ENCODE data around the gene AGAP1.

The AGAP1 gene

GRCh38 chr2:235834781-235835180 is 340.9 kb downstream of the AGAP1 start:
- no peak for DNase-seq

- no peak for DNase-seq
Measured at GRCh38 chr2:235835810-235836209, 342.0 kb downstream of the AGAP1 start.

- DNase-seq = no peak
Measured at GRCh38 chr2:235836491-235836911, 342.7 kb downstream of the AGAP1 start.

- DNase-seq = no peak
Measured at GRCh38 chr2:235839226-235839625, 345.4 kb downstream of the AGAP1 start.

- no peak for DNase-seq
Measured at GRCh38 chr2:235839974-235840373, 346.1 kb downstream of the AGAP1 start.

GRCh38 chr2:235841863-235842262 is 348.0 kb downstream of the AGAP1 start:
- DNase-seq = no peak

GRCh38 chr2:235842941-235843340 is 349.1 kb downstream of the AGAP1 start:
- DNase-seq = no peak

GRCh38 chr2:235843591-235844395 is 349.9 kb downstream of the AGAP1 start:
- DNase-seq = no peak

- DNase-seq = no peak
Measured at GRCh38 chr2:235844561-235844960, 350.7 kb downstream of the AGAP1 start.

- no peak for DNase-seq
Measured at GRCh38 chr2:235845245-235845644, 351.4 kb downstream of the AGAP1 start.

- no peak for DNase-seq
Measured at GRCh38 chr2:235847576-235847975, 353.7 kb downstream of the AGAP1 start.

- DNase-seq = no peak
Measured at GRCh38 chr2:235848055-235848454, 354.2 kb downstream of the AGAP1 start.

- DNase-seq = no peak
Measured at GRCh38 chr2:235848946-235849345, 355.1 kb downstream of the AGAP1 start.

- DNase-seq = no peak
Measured at GRCh38 chr2:235849489-235849888, 355.6 kb downstream of the AGAP1 start.

GRCh38 chr2:235850289-235850688 is 356.4 kb downstream of the AGAP1 start:
- DNase-seq = no peak

GRCh38 chr2:235850771-235851551 is 357.1 kb downstream of the AGAP1 start:
- DNase-seq = no peak

GRCh38 chr2:235851828-235852525 is 358.1 kb downstream of the AGAP1 start:
- DNase-seq = no peak

- no peak for DNase-seq
Measured at GRCh38 chr2:235852526-235852920, 358.7 kb downstream of the AGAP1 start.

- no peak for DNase-seq
Measured at GRCh38 chr2:235854276-235854675, 360.4 kb downstream of the AGAP1 start.

GRCh38 chr2:235855011-235855410 is 361.2 kb downstream of the AGAP1 start:
- DNase-seq = no peak

- DNase-seq = no peak
Measured at GRCh38 chr2:235856151-235856854, 362.5 kb downstream of the AGAP1 start.

GRCh38 chr2:235857598-235857997 is 363.8 kb downstream of the AGAP1 start:
- DNase-seq = no peak

- no peak for DNase-seq
Measured at GRCh38 chr2:235858881-235859280, 365.0 kb downstream of the AGAP1 start.
